ENCODE results near the gene NUDT16L1.

DNA sequence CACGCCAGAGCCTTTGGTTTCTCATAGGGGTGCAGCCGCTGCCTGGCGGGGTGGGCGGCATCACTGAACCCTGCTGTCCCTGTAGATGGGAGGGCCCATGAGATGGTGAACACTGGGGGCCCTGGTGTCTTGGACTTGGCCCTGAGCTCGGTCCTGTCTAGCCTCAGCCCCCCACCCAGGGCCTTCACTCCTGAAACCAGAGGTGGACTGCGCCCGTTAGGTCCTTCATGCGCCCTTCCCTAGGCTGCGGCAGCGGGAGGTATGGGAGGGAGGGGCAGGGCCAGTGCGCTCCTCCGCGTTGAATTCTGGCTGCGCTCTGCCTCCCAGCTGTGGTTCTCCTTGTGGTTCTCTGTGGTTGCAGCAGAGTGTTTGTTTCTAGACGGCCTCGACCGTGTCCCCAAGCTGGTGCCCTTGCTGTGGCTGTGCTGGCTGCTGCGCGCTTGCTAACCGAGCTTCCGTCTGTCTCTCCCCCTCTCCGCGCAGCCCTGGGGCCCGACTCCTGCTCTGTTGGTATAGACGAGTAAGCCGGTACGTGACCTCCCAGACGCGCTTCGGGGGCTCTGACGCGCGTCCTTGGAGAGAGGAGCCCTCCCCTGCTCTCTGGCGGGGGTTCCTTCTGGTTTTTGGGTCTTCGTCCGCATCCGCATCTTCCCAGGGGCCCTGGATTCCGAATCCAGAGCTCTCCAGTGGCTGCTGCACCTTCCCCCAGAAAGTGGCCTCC is 7.4 kb upstream of the NUDT16L1 start:
- TF ChIP-seq EZH2 (IDR thresholded peaks at IDR 0.05) = no peak
- TF ChIP-seq POLR2AphosphoS5 (IDR thresholded peaks at IDR 0.05; ENCODE audit: borderline replicate concordance, low read depth, low read length) = no peak
